Endodermal cell (in vitro differentiated cells): ENCODE results near the gene IRS2. TPM values are rescaled to one million over a fixed set of nuclear protein-coding genes. Genes with fewer than 3 reads are reported as not detected.

Experiments
- DNase-seq: peaks from one replicate; pipeline ENCODE4 v3.0.0-alpha.2; 2017
- H3K27ac ChIP-seq: 2 replicates; pipeline ENCODE4 v1.5.1; 2013; ENCODE audit warnings: mild to moderate bottlenecking, low read depth, low read length, moderate library complexity
- H3K27me3 ChIP-seq: 2 replicates; pipeline ENCODE4 v1.6.1; 2013; ENCODE audit warnings: mild to moderate bottlenecking, low read length, moderate library complexity; ENCODE audit not compliant: insufficient read depth, control insufficient read depth, poor library complexity, severe bottlenecking
- H3K36me3 ChIP-seq: 2 replicates; pipeline ENCODE4 v1.7.0; 2013; ENCODE audit warnings: mild to moderate bottlenecking, low read length, moderate library complexity; ENCODE audit not compliant: control insufficient read depth, insufficient read depth
- H3K4me1 ChIP-seq: one replicate; pipeline ENCODE4 v1.7.0; 2013; ENCODE audit warnings: low read length; ENCODE audit not compliant: control insufficient read depth, insufficient read depth
- H3K4me3 ChIP-seq: 2 replicates; pipeline ENCODE4 v1.5.1; 2013; ENCODE audit warnings: mild to moderate bottlenecking, low read length, moderate library complexity
- H3K9ac ChIP-seq: 2 replicates; pipeline ENCODE4 v1.6.1; 2013; ENCODE audit warnings: mild to moderate bottlenecking, low read length, moderate library complexity; ENCODE audit not compliant: poor library complexity, severe bottlenecking; ENCODE audit errors: extremely low read depth
- H3K9me3 ChIP-seq: 2 replicates; pipeline ENCODE4 v1.6.1; 2013; ENCODE audit warnings: mild to moderate bottlenecking, low read length, moderate library complexity; ENCODE audit not compliant: control insufficient read depth
- H3K27ac Mint-ChIP-seq: 2 replicates; pipeline ENCODE4 v1.8.0; 2020; ENCODE audit warnings: mixed read lengths
- H3K27me3 Mint-ChIP-seq: 2 replicates; pipeline ENCODE4 v1.8.0; 2021; ENCODE audit warnings: mild to moderate bottlenecking, mixed read lengths; ENCODE audit not compliant: insufficient read depth
- H3K36me3 Mint-ChIP-seq: 2 replicates; pipeline ENCODE4 v1.8.0; 2020; ENCODE audit warnings: low read depth, mixed read lengths
- H3K4me1 Mint-ChIP-seq: 2 replicates; pipeline ENCODE4 v1.8.0; 2020; ENCODE audit warnings: mixed read lengths
- H3K4me3 Mint-ChIP-seq: 2 replicates; pipeline ENCODE4 v1.8.0; 2020; ENCODE audit warnings: mild to moderate bottlenecking, moderate library complexity, mixed read lengths
- H3K9me3 Mint-ChIP-seq: 2 replicates; pipeline ENCODE4 v1.8.0; 2020; ENCODE audit warnings: mild to moderate bottlenecking, mixed read lengths
- WGBS, 2 experiments: methylation state at CpG; one replicate each; pipeline versions ENCODE4 v1.1.5 to v1.1.7; 2013; ENCODE audit warnings: missing lambda C conversion rate in 2 of 2, mixed read lengths in 1 of 2; ENCODE audit not compliant: insufficient coverage in 1 of 2, insufficient read length in 1 of 2; 5-methylcytosine and 5-hydroxymethylcytosine counted together
- total RNA-seq, 2 donors: library from RNA; stranded (reverse); fragmentation: NEBNext Ultra II Directional in 1 of 2; extraction: Animal tissue kit (Norgen Biotek cat#: 25700) in 1 of 2; gene quantifications; 2 replicates in 1 of 2; 3 replicates in 1 of 2; pipeline ENCODE4 v1.2.1, GENCODE V29; 2021
- TF ChIP-seq, protein P1 (sequence below): fragments of 200-600 bp; sonication (generic); conservative IDR thresholded peaks from 2 replicates; pipeline ENCODE4 v1.5.0; 2021; ENCODE audit warnings: antibody characterized with exemption, mild to moderate bottlenecking

The IRS2 gene
- total RNA-seq, 2 donors from 2014 or later, result 16.9 to 23.7 TPM

- H3K27ac Mint-ChIP-seq, result peak overlapping the region; percentile 35
Measured at GRCh38 chr13:109785141-109785891, 1.1 kb downstream of the IRS2 start.

GRCh38 chr13:109784590-109785140 is 1.7 kb downstream of the IRS2 start:
- peak overlapping the region; percentile 79 for H3K4me3 ChIP-seq
- no peak overlapping the region for H3K9ac ChIP-seq
- peak overlapping the region; percentile 67 for H3K4me3 Mint-ChIP-seq
- H3K27ac Mint-ChIP-seq, result peak overlapping the region; percentile 35
- peaks cover 15% of the 10 kb centered on the region for H3K36me3 Mint-ChIP-seq
- TF ChIP-seq, protein P1, sequence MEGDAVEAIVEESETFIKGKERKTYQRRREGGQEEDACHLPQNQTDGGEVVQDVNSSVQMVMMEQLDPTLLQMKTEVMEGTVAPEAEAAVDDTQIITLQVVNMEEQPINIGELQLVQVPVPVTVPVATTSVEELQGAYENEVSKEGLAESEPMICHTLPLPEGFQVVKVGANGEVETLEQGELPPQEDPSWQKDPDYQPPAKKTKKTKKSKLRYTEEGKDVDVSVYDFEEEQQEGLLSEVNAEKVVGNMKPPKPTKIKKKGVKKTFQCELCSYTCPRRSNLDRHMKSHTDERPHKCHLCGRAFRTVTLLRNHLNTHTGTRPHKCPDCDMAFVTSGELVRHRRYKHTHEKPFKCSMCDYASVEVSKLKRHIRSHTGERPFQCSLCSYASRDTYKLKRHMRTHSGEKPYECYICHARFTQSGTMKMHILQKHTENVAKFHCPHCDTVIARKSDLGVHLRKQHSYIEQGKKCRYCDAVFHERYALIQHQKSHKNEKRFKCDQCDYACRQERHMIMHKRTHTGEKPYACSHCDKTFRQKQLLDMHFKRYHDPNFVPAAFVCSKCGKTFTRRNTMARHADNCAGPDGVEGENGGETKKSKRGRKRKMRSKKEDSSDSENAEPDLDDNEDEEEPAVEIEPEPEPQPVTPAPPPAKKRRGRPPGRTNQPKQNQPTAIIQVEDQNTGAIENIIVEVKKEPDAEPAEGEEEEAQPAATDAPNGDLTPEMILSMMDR, result peak; percentile 79
- no peaks in the 10 kb centered on the region for H3K9me3 ChIP-seq
- no peaks in the 10 kb centered on the region for H3K9me3 Mint-ChIP-seq
- H3K36me3 ChIP-seq, result peaks cover 3% of the 10 kb centered on the region
- H3K27ac ChIP-seq, result no peak overlapping the region
- 1 to 10% methylated on average over 2 to 83 of the region's 83 CpGs for WGBS, 2 experiments
- peak; percentile 94 for DNase-seq
- H3K4me1 Mint-ChIP-seq, result peaks cover 24% of the 10 kb centered on the region
- no peaks in the 10 kb centered on the region for H3K4me1 ChIP-seq
- peaks cover 10% of the 10 kb centered on the region for H3K27me3 Mint-ChIP-seq
- no peaks in the 10 kb centered on the region for H3K27me3 ChIP-seq

More at GRCh38 chr13:109785141-109785891, 1.1 kb downstream of the IRS2 start:
- peak overlapping the region; percentile 79 for H3K4me3 ChIP-seq
- TF ChIP-seq, protein P1, result no peak
- H3K4me1 ChIP-seq, result no peaks in the 10 kb centered on the region
- peak overlapping the region; percentile 67 for H3K4me3 Mint-ChIP-seq
- peak; percentile 81 for DNase-seq
- no peaks in the 10 kb centered on the region for H3K27me3 ChIP-seq
- WGBS, 2 experiments, result 2% methylated on average over 40 to 98 of the region's 98 CpGs
- H3K4me1 Mint-ChIP-seq, result peaks cover 17% of the 10 kb centered on the region
- H3K36me3 Mint-ChIP-seq, result peaks cover 15% of the 10 kb centered on the region
- no peak overlapping the region for H3K27ac ChIP-seq
- peaks cover 3% of the 10 kb centered on the region for H3K36me3 ChIP-seq
- peaks cover 10% of the 10 kb centered on the region for H3K27me3 Mint-ChIP-seq
- H3K9me3 Mint-ChIP-seq, result no peaks in the 10 kb centered on the region
- H3K9me3 ChIP-seq, result no peaks in the 10 kb centered on the region
- peak overlapping the region; percentile 47 for H3K9ac ChIP-seq

GRCh38 chr13:109783815-109784589 is 2.4 kb downstream of the IRS2 start:
- Mint-ChIP-seq H3K36me3 (peaks cover 16% of the 10 kb centered on the region), H3K4me3 (peak overlapping the region; percentile 67), H3K4me1 (peaks cover 29% of the 10 kb centered on the region), H3K27ac (no peak overlapping the region), H3K27me3 (peaks cover 10% of the 10 kb centered on the region), H3K9me3 (no peaks in the 10 kb centered on the region)
- no peaks in the 10 kb centered on the region for H3K9me3 ChIP-seq
- H3K36me3 ChIP-seq, result peaks cover 3% of the 10 kb centered on the region
- no peak overlapping the region for H3K9ac ChIP-seq
- H3K27me3 ChIP-seq, result no peaks in the 10 kb centered on the region
- no peak overlapping the region for H3K27ac ChIP-seq
- no peaks in the 10 kb centered on the region for H3K4me1 ChIP-seq
- peak; percentile 74 for DNase-seq
- peak overlapping the region; percentile 53 for H3K4me3 ChIP-seq
- whole genome bisulfite sequencing, 2 experiments, result 55 to 66% methylated on average over 29 to 81 of the region's 81 CpGs
- TF ChIP-seq, protein P1, result no peak
